Loucy (cell line): ENCODE measurements around the gene JAGN1.

Source experiments
- CTCF ChIP-seq: fragments of 200-600 bp; sonication (generic); conservative IDR thresholded peaks from 2 replicates; pipeline ENCODE4 v1.5.1; 2014; ENCODE audit warnings: mild to moderate bottlenecking, antibody characterized with exemption, low read length
- EZH2phosphoT487 ChIP-seq: fragments of 200-600 bp; IDR thresholded peaks from 2 replicates; pipeline ENCODE4 v1.6.1; 2018; ENCODE audit warnings: antibody characterized with exemption, mild to moderate bottlenecking, moderate library complexity, borderline replicate concordance

DNA sequence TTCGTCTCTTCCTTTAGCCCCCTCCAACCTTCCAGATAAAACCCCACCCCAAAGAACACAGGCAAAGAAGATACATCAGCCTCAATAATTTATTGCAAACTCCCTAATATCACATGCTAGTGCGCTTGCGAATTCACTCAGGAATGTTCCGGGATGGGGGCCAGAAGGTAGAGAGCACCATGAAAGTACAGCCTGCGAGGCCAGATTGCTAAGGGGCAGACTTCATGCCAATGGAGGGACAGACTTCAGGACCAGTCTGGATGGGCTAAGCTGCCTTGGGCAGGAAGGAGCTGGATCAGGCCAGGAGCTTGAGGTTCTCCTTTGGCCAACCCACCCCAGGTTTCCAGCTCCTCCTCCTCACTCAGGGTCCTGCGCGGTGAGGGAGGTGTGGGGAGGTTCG is 23.8 kb upstream of the JAGN1 start:
- TF ChIP-seq CTCF (no peak), EZH2phosphoT487 (no peak)
